Type B pancreatic cell (in vitro differentiated cells): Measurements from ENCODE around the gene DAGLA. TPM values are rescaled to one million over a fixed set of nuclear protein-coding genes. Genes with fewer than 3 reads are reported as not detected.

ENCODE experiments used
- DNase-seq: peaks from one replicate; pipeline ENCODE4 v3.0.0; 2021; ENCODE audit warnings: mixed read lengths; ENCODE audit not compliant: unreplicated experiment; ENCODE audit errors: extremely low spot score
- H3K27ac Mint-ChIP-seq: 2 replicates; pipeline ENCODE4 v1.8.0; 2021; ENCODE audit warnings: mild to moderate bottlenecking, mixed read lengths
- H3K27me3 Mint-ChIP-seq: 2 replicates; pipeline ENCODE4 v1.8.0; 2021; ENCODE audit warnings: mixed read lengths
- H3K36me3 Mint-ChIP-seq: 2 replicates; pipeline ENCODE4 v1.8.0; 2021; ENCODE audit warnings: mixed read lengths
- H3K4me1 Mint-ChIP-seq: one replicate; pipeline ENCODE4 v1.8.0; 2021; ENCODE audit warnings: mixed read lengths; ENCODE audit not compliant: unreplicated experiment
- H3K4me3 Mint-ChIP-seq: 2 replicates; pipeline ENCODE4 v1.8.0; 2021; ENCODE audit warnings: mild to moderate bottlenecking, mixed read lengths
- H3K9me3 Mint-ChIP-seq: 2 replicates; pipeline ENCODE4 v1.8.0; 2021; ENCODE audit warnings: mixed read lengths
- total RNA-seq: library from RNA; stranded (reverse); gene quantifications from 2 replicates; pipeline ENCODE4 v1.2.1, GENCODE V29; 2021; ENCODE audit warnings: low replicate concordance
- TF ChIP-seq, protein P1 (sequence below): fragments of 200-600 bp; sonication (generic); conservative IDR thresholded peaks from 2 replicates; pipeline ENCODE4 v1.5.0; 2021; ENCODE audit warnings: antibody characterized with exemption, mild to moderate bottlenecking

DAGLA gene
- total RNA-seq, 1 donor from 2014 or later = 7.8 TPM

DNA sequence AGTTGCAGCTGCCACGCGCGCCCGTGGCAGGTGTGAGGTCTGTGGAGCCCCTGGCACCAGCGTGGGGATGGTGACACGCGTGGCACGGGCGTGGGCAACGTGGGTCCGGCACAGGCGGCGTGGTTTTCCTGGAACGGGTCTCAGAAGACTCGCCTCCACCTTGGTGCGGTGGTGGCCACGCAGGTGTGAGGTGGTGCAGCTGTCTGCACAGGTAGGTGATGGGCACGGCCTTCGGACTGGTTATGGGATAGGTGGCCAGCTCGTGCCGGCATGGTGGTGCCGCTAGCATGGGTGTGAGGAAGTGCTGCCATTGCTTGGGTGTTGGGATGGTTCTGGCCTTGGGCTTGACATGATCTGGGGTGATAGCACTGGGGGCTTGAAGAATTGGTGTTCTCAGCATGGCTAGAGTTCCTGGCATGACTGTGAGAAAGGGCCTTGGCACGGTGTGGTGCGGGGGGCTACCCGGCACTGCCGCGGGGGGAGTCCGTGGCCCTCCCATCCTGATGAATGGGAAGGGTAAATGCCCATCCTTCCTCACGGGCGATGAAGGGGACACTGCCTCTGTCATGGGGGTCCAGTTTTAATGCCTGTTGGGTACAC is 531 bp downstream of the DAGLA start:
- DNase-seq = no peak
- Mint-ChIP-seq H3K4me3 (no peak overlapping the region), H3K9me3 (no peaks in the 10 kb centered on the region), H3K27ac (peak overlapping the region; percentile 72), H3K4me1 (peaks cover 17% of the 10 kb centered on the region), H3K27me3 (peaks cover 32% of the 10 kb centered on the region), H3K36me3 (no peaks in the 10 kb centered on the region)
- TF ChIP-seq, protein P1, sequence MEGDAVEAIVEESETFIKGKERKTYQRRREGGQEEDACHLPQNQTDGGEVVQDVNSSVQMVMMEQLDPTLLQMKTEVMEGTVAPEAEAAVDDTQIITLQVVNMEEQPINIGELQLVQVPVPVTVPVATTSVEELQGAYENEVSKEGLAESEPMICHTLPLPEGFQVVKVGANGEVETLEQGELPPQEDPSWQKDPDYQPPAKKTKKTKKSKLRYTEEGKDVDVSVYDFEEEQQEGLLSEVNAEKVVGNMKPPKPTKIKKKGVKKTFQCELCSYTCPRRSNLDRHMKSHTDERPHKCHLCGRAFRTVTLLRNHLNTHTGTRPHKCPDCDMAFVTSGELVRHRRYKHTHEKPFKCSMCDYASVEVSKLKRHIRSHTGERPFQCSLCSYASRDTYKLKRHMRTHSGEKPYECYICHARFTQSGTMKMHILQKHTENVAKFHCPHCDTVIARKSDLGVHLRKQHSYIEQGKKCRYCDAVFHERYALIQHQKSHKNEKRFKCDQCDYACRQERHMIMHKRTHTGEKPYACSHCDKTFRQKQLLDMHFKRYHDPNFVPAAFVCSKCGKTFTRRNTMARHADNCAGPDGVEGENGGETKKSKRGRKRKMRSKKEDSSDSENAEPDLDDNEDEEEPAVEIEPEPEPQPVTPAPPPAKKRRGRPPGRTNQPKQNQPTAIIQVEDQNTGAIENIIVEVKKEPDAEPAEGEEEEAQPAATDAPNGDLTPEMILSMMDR = no peak

DNA sequence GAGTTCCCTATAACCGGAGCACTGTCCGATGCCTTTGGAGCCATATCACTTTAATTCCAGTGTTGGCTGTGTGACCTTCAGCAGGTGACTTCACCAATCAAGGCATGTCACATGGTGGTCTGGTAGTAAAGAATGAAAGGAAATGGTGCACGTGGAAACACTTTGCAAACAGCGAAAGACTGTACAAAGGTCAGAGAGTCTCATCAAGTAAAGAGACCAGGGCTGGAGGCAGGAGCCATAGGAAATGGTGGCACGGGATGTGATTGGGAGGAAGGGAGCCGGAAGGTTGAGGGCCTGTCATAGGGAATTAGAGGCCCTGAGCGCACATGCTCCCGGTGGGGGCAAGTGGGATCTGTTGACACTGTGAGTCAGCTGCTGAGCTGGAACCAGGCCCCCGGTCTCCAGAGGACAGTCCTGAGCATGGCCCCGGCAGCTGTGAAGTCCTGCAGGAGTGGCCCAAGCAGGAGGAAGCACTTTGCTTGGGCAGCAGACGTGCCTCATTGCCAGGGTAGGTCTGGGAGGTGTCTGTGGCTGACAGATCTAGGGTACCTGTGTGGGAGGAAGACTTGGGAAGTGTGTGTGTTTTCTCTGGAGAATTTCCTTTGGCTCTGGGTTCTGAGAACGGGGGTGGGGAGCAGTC is 2.0 kb downstream of the DAGLA start:
- TF ChIP-seq, protein P1 = no peak
- no peaks in the 10 kb centered on the region for H3K36me3 Mint-ChIP-seq
- H3K4me3 Mint-ChIP-seq = no peak overlapping the region
- peaks cover 19% of the 10 kb centered on the region for H3K27me3 Mint-ChIP-seq
- no peaks in the 10 kb centered on the region for H3K9me3 Mint-ChIP-seq
- no peak overlapping the region for H3K27ac Mint-ChIP-seq
- no peak for DNase-seq
- H3K4me1 Mint-ChIP-seq = peaks cover 23% of the 10 kb centered on the region

DNA sequence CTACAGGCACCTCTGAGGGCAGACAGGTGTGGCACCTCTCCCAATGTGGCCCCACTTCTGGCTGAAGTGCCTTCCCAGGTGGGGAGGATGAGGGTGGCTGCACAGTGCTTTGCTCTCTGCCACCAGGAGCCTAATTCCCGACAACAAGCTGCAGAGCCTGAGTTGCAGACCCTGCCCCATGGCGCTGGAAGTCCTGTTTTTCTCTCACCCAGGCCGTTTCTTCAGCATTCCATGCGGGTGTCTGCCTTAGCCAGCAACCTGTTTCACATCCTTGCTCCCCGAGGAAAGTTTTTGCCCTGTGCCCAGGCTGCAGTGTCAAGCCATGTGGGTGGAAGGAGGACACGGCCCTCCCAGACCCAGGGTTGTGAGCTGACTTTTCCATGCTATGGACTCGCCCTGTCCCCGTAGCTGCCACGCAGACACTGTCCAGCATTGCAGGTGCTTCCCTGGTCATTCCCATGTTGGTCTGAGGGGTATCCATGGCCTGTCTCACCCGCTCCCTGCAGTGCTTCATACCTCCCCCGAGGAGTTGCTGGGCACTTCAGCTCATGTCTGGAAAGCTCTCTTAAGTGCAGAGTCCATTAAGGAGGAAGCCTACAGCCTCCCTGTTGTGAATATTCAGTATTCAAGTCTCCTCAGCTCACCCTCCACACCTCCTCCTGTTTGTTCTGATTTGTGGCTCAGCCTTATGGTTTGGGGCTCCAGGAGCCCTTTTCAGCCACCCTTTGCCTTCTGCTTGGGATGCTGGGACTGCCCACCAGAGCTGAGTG is 2.9 kb downstream of the DAGLA start:
- TF ChIP-seq, protein P1 = no peak
- H3K9me3 Mint-ChIP-seq = no peaks in the 10 kb centered on the region
- no peak overlapping the region for H3K4me3 Mint-ChIP-seq
- DNase-seq = no peak
- peaks cover 18% of the 10 kb centered on the region for H3K27me3 Mint-ChIP-seq
- no peaks in the 10 kb centered on the region for H3K36me3 Mint-ChIP-seq
- peaks cover 23% of the 10 kb centered on the region for H3K4me1 Mint-ChIP-seq
- H3K27ac Mint-ChIP-seq = no peak overlapping the region

DNA sequence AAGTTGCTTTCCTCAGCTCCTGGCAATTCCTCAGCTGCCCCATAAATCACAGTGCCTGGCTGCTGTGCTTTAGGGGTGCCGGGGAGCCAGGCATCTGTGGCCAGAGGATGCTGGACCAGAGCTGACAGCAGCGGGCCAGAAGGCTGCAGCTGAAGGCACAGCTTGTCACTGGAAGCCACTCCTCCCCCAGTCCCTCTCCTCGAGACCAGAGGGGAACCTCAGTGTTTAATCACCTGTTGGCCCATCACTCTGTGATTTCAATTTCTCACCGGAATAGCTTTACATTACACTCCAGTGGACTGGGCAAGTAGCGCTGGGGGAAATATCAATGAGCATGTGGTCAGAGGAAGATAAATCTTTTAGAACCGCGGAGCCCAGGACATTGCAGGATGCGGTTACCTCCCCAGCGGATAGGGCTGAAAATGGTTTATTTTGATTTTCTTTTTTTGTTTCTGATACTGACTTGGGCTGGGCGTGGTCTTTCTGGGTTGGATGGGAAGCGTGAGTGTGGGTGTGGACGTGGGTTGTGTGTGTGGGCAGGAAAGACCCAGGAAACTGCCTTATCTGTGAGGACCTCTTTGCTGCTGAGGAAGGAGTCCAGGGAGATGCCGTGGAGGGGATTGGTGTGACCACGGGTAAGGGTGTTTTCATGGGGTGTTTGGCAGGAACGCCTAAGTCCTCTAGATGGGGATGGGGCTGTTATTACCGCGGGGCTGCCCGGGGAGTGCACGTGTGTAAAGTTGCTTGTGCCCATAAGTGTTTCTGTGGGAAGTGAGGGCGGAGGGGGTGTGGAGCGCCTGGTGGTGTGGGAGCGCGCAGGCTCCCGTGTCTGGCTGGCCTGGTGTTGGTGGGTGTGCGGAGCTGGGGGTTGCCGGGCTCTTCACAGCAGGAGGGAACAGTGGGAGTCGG is 4.0 kb downstream of the DAGLA start:
- peaks cover 17% of the 10 kb centered on the region for H3K4me1 Mint-ChIP-seq

More for the DNA sequence above, 4.0 kb downstream of the DAGLA start:
- H3K27me3 Mint-ChIP-seq = peaks cover 12% of the 10 kb centered on the region
- DNase-seq = no peak
- H3K36me3 Mint-ChIP-seq = no peaks in the 10 kb centered on the region
- H3K4me3 Mint-ChIP-seq = no peak overlapping the region
- no peaks in the 10 kb centered on the region for H3K9me3 Mint-ChIP-seq
- H3K27ac Mint-ChIP-seq = no peak overlapping the region
- TF ChIP-seq, protein P1 = no peak
